Liver (tissue), 9 donors: ENCODE data around the gene CPOX. TPM values are rescaled to one million over a fixed set of nuclear protein-coding genes. Genes with fewer than 3 reads are reported as not detected.

Source experiments
- DNase-seq: peaks from one replicate; pipeline ENCODE4 v3.0.0-alpha.2; 2017; ENCODE audit warnings: low spot score
- H3K27ac ChIP-seq, 2 donors: one replicate each; pipeline ENCODE4 v1.7.0; 2013; ENCODE audit warnings: inconsistent platforms in 2 of 2, low read length in 2 of 2, control low read depth in 1 of 2, low read depth in 1 of 2, mild to moderate bottlenecking in 1 of 2
- H3K27me3 ChIP-seq, 4 donors: one replicate each; pipeline versions ENCODE4 v1.6.1 to v1.7.0; 2013; ENCODE audit warnings: low read length in 3 of 4, inconsistent platforms in 1 of 4, mild to moderate bottlenecking in 1 of 4, moderate library complexity in 1 of 4; ENCODE audit not compliant: control insufficient read depth in 4 of 4, insufficient read depth in 4 of 4
- H3K36me3 ChIP-seq, 4 donors: one replicate each; pipeline versions ENCODE4 v1.6.1 to v1.7.0; 2013; ENCODE audit warnings: low read length in 3 of 4, mild to moderate bottlenecking in 3 of 4, low read depth in 1 of 4, moderate library complexity in 1 of 4; ENCODE audit not compliant: control insufficient read depth in 4 of 4, insufficient read depth in 3 of 4
- H3K4me1 ChIP-seq, 4 donors: one replicate each; pipeline versions ENCODE4 v1.6.1 to v1.7.0; 2013; ENCODE audit warnings: low read length in 3 of 4, mild to moderate bottlenecking in 3 of 4, moderate library complexity in 1 of 4; ENCODE audit not compliant: control insufficient read depth in 4 of 4, insufficient read depth in 4 of 4
- H3K4me3 ChIP-seq, 3 donors: one replicate each; pipeline versions ENCODE4 v1.6.1 to v1.7.0; 2013; ENCODE audit warnings: low read length in 3 of 3, control low read depth in 1 of 3, low read depth in 1 of 3, mild to moderate bottlenecking in 1 of 3
- H3K9ac ChIP-seq, 2 donors: one replicate each; pipeline ENCODE4 v1.7.0; 2013; ENCODE audit warnings: low read length in 2 of 2, mild to moderate bottlenecking in 2 of 2, moderate library complexity in 2 of 2, control low read depth in 1 of 2, low read depth in 1 of 2
- H3K9me3 ChIP-seq, 4 donors: one replicate each; pipeline versions ENCODE4 v1.6.1 to v1.7.0; 2013; ENCODE audit warnings: low read length in 3 of 4; ENCODE audit not compliant: control insufficient read depth in 4 of 4
- ATF3 ChIP-seq: IDR thresholded peaks from 2 replicates; pipeline ENCODE4 v1.6.1; 2016; ENCODE audit warnings: antibody characterized with exemption
- CTCF ChIP-seq: fragments of 150-350 bp; IDR thresholded peaks from 2 replicates; pipeline ENCODE4 v1.5.1; 2017; ENCODE audit warnings: improper control_type of control experiment, low read depth, low read length; ENCODE audit not compliant: missing input control
- EGR1 ChIP-seq, 2 donors: IDR thresholded peaks; 2 replicates each; pipeline ENCODE4 v1.6.1; 2016 to 2018; ENCODE audit warnings: antibody characterized with exemption in 2 of 2, low read depth in 2 of 2
- FOXA1 ChIP-seq: IDR thresholded peaks from 2 replicates; pipeline ENCODE4 v1.6.1; 2016; ENCODE audit warnings: antibody characterized with exemption
- FOXA2 ChIP-seq: IDR thresholded peaks from 2 replicates; pipeline ENCODE4 v1.6.1; 2016; ENCODE audit warnings: antibody characterized with exemption
- GABPA ChIP-seq, 2 donors: IDR thresholded peaks in 1 of 2; conservative IDR thresholded peaks in 1 of 2; 2 replicates each; pipeline ENCODE4 v1.6.1; 2016; ENCODE audit warnings: antibody characterized with exemption in 2 of 2, mild to moderate bottlenecking in 1 of 2, moderate library complexity in 1 of 2
- HNF4A ChIP-seq, 2 donors: conservative IDR thresholded peaks; 2 replicates each; pipeline ENCODE4 v1.6.1; 2016; ENCODE audit warnings: antibody characterized with exemption in 2 of 2, mild to moderate bottlenecking in 2 of 2
- HNF4G ChIP-seq: IDR thresholded peaks from 2 replicates; pipeline ENCODE4 v1.6.1; 2016; ENCODE audit warnings: antibody characterized with exemption
- JUND ChIP-seq, 2 donors: IDR thresholded peaks; 2 replicates each; pipeline ENCODE4 v1.6.1; 2016; ENCODE audit warnings: antibody characterized with exemption in 2 of 2
- MAX ChIP-seq: IDR thresholded peaks from 2 replicates; pipeline ENCODE4 v1.6.1; 2016; ENCODE audit warnings: antibody characterized with exemption
- NR2F2 ChIP-seq: IDR thresholded peaks from 2 replicates; pipeline ENCODE4 v1.6.1; 2016; ENCODE audit warnings: antibody characterized with exemption
- RAD21 ChIP-seq, 2 donors: IDR thresholded peaks; 2 replicates each; pipeline ENCODE4 v1.6.1; 2016; ENCODE audit warnings: antibody characterized with exemption in 2 of 2, mild to moderate bottlenecking in 2 of 2
- REST ChIP-seq: IDR thresholded peaks from 2 replicates; pipeline ENCODE4 v1.6.1; 2016; ENCODE audit warnings: antibody characterized with exemption, mild to moderate bottlenecking
- RXRA ChIP-seq, 2 donors: IDR thresholded peaks; 2 replicates each; pipeline ENCODE4 v1.6.1; 2017 to 2018; ENCODE audit warnings: antibody characterized with exemption in 2 of 2, mild to moderate bottlenecking in 1 of 2
- SP1 ChIP-seq: IDR thresholded peaks from 2 replicates; pipeline ENCODE4 v1.6.1; 2018; ENCODE audit warnings: antibody characterized with exemption, mild to moderate bottlenecking
- TAF1 ChIP-seq: conservative IDR thresholded peaks from 2 replicates; pipeline ENCODE4 v1.6.1; 2016; ENCODE audit warnings: antibody characterized with exemption, mild to moderate bottlenecking
- YY1 ChIP-seq: IDR thresholded peaks from 2 replicates; pipeline ENCODE4 v1.6.1; 2016; ENCODE audit warnings: antibody characterized with exemption, mild to moderate bottlenecking
- ZBTB33 ChIP-seq: IDR thresholded peaks from 2 replicates; pipeline ENCODE4 v1.6.1; 2016; ENCODE audit warnings: antibody characterized with exemption
- WGBS: extraction: QIAGEN DNeasy Blood & Tissue Kit; methylation state at CpG from one replicate; pipeline ENCODE4 v1.1.7; 2013; 5-methylcytosine and 5-hydroxymethylcytosine counted together
- polyA plus RNA-seq, 2 donors: library from polyadenylated mRNA; stranded (reverse) in 1 of 2; unstranded in 1 of 2; fragments of 200-250 nt in 1 of 2; fragments of >200 nt in 1 of 2; fragmentation: Nextera tagmentation in 1 of 2; extraction: Ambion mirVana in 1 of 2; gene quantifications; one replicate each; pipeline versions ENCODE4 v1.2.1 to v1.2.3, GENCODE V29; 2013 to 2015
- total RNA-seq, 2 donors: library from RNA; depleted of rRNA; stranded (reverse); fragments of >200 nt; gene quantifications; one replicate each; pipeline ENCODE4 v1.2.3, GENCODE V29; 2014
- donor health status: healthy.
- donor health status: healthy.
- donor health status: healthy.
- donor health status: healthy.
- donor health status: healthy.

CPOX gene
- total and polyA plus RNA-seq, 4 donors, result 8.8 to 280 (median 16.3) TPM

- no peak for DNase-seq
- Histone ChIP-seq H3K9me3 (no peaks in the 10 kb centered on the region), H3K36me3 (no peaks in the 10 kb centered on the region), H3K4me1 (no peaks in the 10 kb centered on the region), H3K9ac (no peak overlapping the region), H3K4me3 (no peak overlapping the region), H3K27ac (no peak overlapping the region), H3K27me3 (no peaks in the 10 kb centered on the region)
- 68% methylated on average over 7 of the region's 7 CpGs for WGBS
- TF ChIP-seq ZBTB33 (no peak), YY1 (no peak), EGR1 (IDR thresholded peaks at IDR 0.05; ENCODE audit: low read depth in 2 of 2) (no peak), MAX (no peak), JUND (IDR thresholded peaks at IDR 0.05) (no peak), TAF1 (no peak), HNF4G (no peak), REST (no peak), RXRA (IDR thresholded peaks at IDR 0.05) (no peak), NR2F2 (no peak), FOXA2 (no peak), ATF3 (no peak), GABPA (IDR thresholded peaks at IDR 0.05 in 1 of 2, conservative IDR thresholded peaks at IDR 0.05 in 1 of 2) (no peak), RAD21 (IDR thresholded peaks at IDR 0.05) (no peak), CTCF (no peak), FOXA1 (no peak), SP1 (no peak), HNF4A (conservative IDR thresholded peaks at IDR 0.05) (no peak)
Measured at GRCh38 chr3:98564282-98565005, 29.0 kb downstream of the CPOX start.
